HepG2 (cell line): Measurements from ENCODE around the gene ALDH3A2. TPM values are rescaled to one million over a fixed set of nuclear protein-coding genes. Genes with fewer than 3 reads are reported as not detected.
A peak's percentile ranks its signal among the peaks of the same experiment; 100 is the strongest.

ENCODE experiments used
- ATAC-seq: fragments of 200-7000 bp; cut with Tn5 transposase; 3 replicates; pipeline ENCODE4 v1.9.1; 2020; ENCODE audit warnings: mild to moderate bottlenecking, moderate library complexity
- BruUV-seq: library from RNA; stranded (reverse); fragments of 400-500 nt; replicated peaks from 2 replicates; lab custom pipeline; 2021; lab: Mats Ljungman, UMichigan
- CTCF ChIA-PET: fragments of 300-600 bp; formaldehyde crosslinking; extraction: SDS; loops from one replicate; lab custom pipeline; 2021; ENCODE audit warnings: low total read pairs, inconsistent platforms, low intra/inter-chr PET ratio; lab: Yijun Ruan, JAX
- POLR2A ChIA-PET: fragments of 350-600 bp; sonication (Branson Sonifier 250); formaldehyde crosslinking; loops from one replicate; lab custom pipeline; 2020; ENCODE audit warnings: antibody characterized with exemption, inconsistent platforms; lab: Yijun Ruan, JAX
- DNase-seq: peaks from one replicate; pipeline ENCODE4 v3.0.0-alpha.2; 2015; ENCODE audit warnings: low spot score
- FAIRE-seq: peaks from 3 replicates; lab custom pipeline; 2011; peaks lifted over from hg19 to GRCh38; lab: Jason Lieb, UNC
- H2AFZ ChIP-seq: one replicate; pipeline ENCODE4 v1.6.1; 2011; ENCODE audit warnings: low read length, inconsistent platforms
- H3K27ac ChIP-seq: fragments of 300-600 bp; 3 replicates; pipeline ENCODE4 v1.8.0; 2011; ENCODE audit warnings: mixed run types, mild to moderate bottlenecking, mixed read lengths, low read length, inconsistent platforms; ENCODE audit not compliant: insufficient read depth; ENCODE audit errors: extremely low read length
- H3K27me3 ChIP-seq, 2 experiments: fragments of 200-600 bp in 1 of 2; 2 replicates in 1 of 2; 3 replicates in 1 of 2; pipeline versions ENCODE4 v1.6.0 to v1.8.0; 2011; ENCODE audit warnings: low read length in 2 of 2, mild to moderate bottlenecking in 2 of 2, moderate library complexity in 2 of 2, inconsistent platforms in 1 of 2; ENCODE audit not compliant: insufficient read depth in 2 of 2, control insufficient read depth in 1 of 2
- H3K36me3 ChIP-seq, 2 experiments: fragments of 200-600 bp in 1 of 2; replicated peaks in 1 of 2; 2 replicates in 1 of 2; 3 replicates in 1 of 2; pipeline versions ENCODE4 v1.5.1 to v1.8.0; 2011; ENCODE audit warnings: low read length in 2 of 2, inconsistent platforms in 1 of 2; ENCODE audit not compliant: insufficient read depth in 2 of 2, control insufficient read depth in 1 of 2
- H3K4me1 ChIP-seq: 2 replicates; pipeline ENCODE4 v1.5.1; 2012; ENCODE audit warnings: low read length, inconsistent platforms; ENCODE audit not compliant: insufficient read depth
- H3K4me2 ChIP-seq: 2 replicates; pipeline ENCODE4 v1.6.0; 2011; ENCODE audit warnings: low read depth, low read length, inconsistent platforms
- H3K4me3 ChIP-seq, 3 experiments: fragments of 200-600 bp in 1 of 3; sonication (generic), shearing (Covaris generic) in 1 of 3; replicated peaks in 1 of 3; 2 replicates each; pipeline ENCODE4 v1.5.1; 2011 to 2016; ENCODE audit warnings: low read length in 3 of 3, inconsistent platforms in 2 of 3, low read depth in 2 of 3, mild to moderate bottlenecking in 2 of 3, control low read depth in 1 of 3, mixed read lengths in 1 of 3; ENCODE audit not compliant: insufficient read depth in 1 of 3
- H3K79me2 ChIP-seq: one replicate; pipeline ENCODE4 v1.6.1; 2011; ENCODE audit warnings: low read length, inconsistent platforms; ENCODE audit not compliant: insufficient read depth
- H3K9ac ChIP-seq: 2 replicates; pipeline ENCODE4 v1.6.0; 2011; ENCODE audit warnings: mild to moderate bottlenecking, low read depth, low read length, inconsistent platforms; ENCODE audit not compliant: insufficient read depth
- H3K9me3 ChIP-seq: 2 replicates; pipeline ENCODE4 v1.5.1; 2012; ENCODE audit warnings: mild to moderate bottlenecking, low read length
- H4K20me1 ChIP-seq: 2 replicates; pipeline ENCODE4 v1.6.0; 2011; ENCODE audit warnings: inconsistent platforms, mild to moderate bottlenecking, low read length, moderate library complexity; ENCODE audit not compliant: insufficient read depth
- KLF16 ChIP-seq, 2 experiments: sonication (generic) in 1 of 2; formaldehyde crosslinking in 1 of 2; IDR thresholded peaks; 2 replicates each; pipeline versions ENCODE4 v1.6.1 to v1.8.0; 2016 to 2023; ENCODE audit warnings: missing genetic modification reagents in 2 of 2, missing compliant biosample characterization in 1 of 2
- MEF2D ChIP-seq: sonication (generic); formaldehyde crosslinking; IDR thresholded peaks from 2 replicates; pipeline ENCODE4 v1.5.1; 2020; ENCODE audit warnings: mild to moderate bottlenecking, missing genetic modification reagents
- RXRA ChIP-seq: sonication (generic); formaldehyde crosslinking; IDR thresholded peaks from 2 replicates; pipeline ENCODE4 v1.5.1; 2020; ENCODE audit warnings: missing genetic modification reagents
- TARDBP ChIP-seq: sonication (generic); formaldehyde crosslinking; IDR thresholded peaks from 2 replicates; pipeline ENCODE4 v1.8.0; 2022; ENCODE audit warnings: mild to moderate bottlenecking, missing genetic modification reagents
- WGBS: methylation state at CpG from one replicate; pipeline ENCODE4 v1.1.6; 2017; ENCODE audit warnings: low lambda C conversion rate; 5-methylcytosine and 5-hydroxymethylcytosine counted together
- in situ Hi-C: cut with HindIII; loops from 2 replicates; pipeline ENCODE4 v1.10.0; 2017; ENCODE audit warnings: low pct_unique_long_range_greater_than_20kb; ENCODE audit not compliant: extremely low pct_ligation_motif_present
- intact Hi-C: fragments of 100-400 bp; cut with micrococcal nuclease; formaldehyde crosslinking; loops from one replicate; pipeline ENCODE4 v1.10.0; 2022; ENCODE audit not compliant: unreplicated experiment
- polyA plus RNA-seq, 8 experiments: library from polyadenylated mRNA; depleted of rRNA in 3 of 8; stranded (reverse) in 7 of 8; unstranded in 1 of 8; fragments of >200 nt; fragmentation: Illumina TruSeq in 4 of 8; extraction: Trizol in 4 of 8; gene quantifications; 2 replicates each; pipeline versions ENCODE4 v1.2.1 to v1.2.3, GENCODE V29; 2011 to 2016; ENCODE audit warnings: low read depth in 4 of 8, missing spikeins in 1 of 8, mixed read lengths in 1 of 8; ENCODE audit not compliant: insufficient read depth in 1 of 8
- total RNA-seq, 5 experiments: library from RNA; depleted of rRNA; stranded (reverse); fragments of >200 nt; fragmentation: Illumina TruSeq; extraction: Trizol; gene quantifications; 2 replicates each; pipeline ENCODE4 v1.2.3, GENCODE V29; 2016; ENCODE audit warnings: low read depth in 1 of 5
- TF ChIP-seq, protein P1 (sequence below), 2 experiments: sonication (generic) in 1 of 2; formaldehyde crosslinking in 1 of 2; IDR thresholded peaks; 2 replicates each; pipeline versions ENCODE4 v1.5.1 to v1.6.1; 2011 to 2020; ENCODE audit warnings: borderline replicate concordance in 1 of 2, low read depth in 1 of 2, low read length in 1 of 2, mild to moderate bottlenecking in 1 of 2, missing genetic modification reagents in 1 of 2, moderate library complexity in 1 of 2

The ALDH3A2 gene
- total and polyA plus RNA-seq, 2 of the 13 experiments (the other 11 are each of a cell fraction or from before 2014, with no cell fraction given) = 80.8 to 180 TPM

DNA sequence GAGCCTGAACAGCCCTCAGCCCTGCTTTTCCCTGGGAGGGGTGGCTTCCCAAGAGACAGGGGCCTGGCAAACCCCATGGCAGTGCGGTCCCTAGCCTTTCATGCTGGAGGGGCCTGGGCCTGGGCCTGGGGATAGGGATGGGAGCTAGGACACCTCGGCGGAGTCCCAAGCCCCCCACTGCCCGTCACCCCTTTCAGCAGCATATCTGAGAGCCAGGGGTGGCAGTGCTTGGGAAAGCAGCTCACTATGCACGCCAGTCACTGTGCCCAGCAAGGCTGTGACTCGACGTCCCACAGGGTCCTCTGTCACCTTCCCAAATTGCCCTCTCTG is 68.4 kb downstream of the ALDH3A2 start (continued):
- no peak for TF ChIP-seq TARDBP (CRISPR knock-in tag)
- TF ChIP-seq MEF2D (CRISPR knock-in tag) = no peak

DNA sequence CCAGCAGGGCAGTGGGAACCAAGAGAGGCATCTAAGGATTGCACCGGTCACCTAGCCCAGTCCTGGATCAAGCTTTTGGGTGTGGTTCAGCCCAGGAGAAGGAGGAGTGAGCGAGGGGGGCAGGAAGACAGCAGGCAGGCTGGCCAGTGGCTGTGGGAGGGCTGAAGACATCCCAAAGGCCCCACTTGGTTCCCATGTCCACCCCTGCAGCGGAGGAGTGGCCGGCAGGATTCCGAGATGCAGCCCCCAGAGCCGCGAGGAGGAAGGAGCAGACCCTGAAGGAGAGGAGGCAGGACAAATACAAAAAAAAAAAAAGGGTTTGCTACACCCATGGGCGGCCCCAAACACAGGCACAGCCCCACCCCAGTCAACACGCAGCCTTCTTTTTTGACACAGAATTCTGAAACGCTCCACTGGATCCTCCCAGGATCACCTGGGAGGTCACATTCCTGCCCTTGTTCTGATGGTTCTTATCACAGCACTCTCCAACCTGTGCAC is 68.9 kb downstream of the ALDH3A2 start:
- ATAC-seq = no peak
- H3K4me3 ChIP-seq = 0 out of 6 replicates have a peak overlapping the region, but pooled peaks of 1 of the 3 experiments have one; percentile 10
- H3K27ac ChIP-seq = no peak overlapping the region
- H3K9me3 ChIP-seq = no peaks in the 10 kb centered on the region
- H2AFZ ChIP-seq = no peak overlapping the region
- no peak for DNase-seq
- H3K27me3 ChIP-seq = peaks cover 0 to 4% of the 10 kb centered on the region in 2 experiments; a peak in 2 of 5 replicates
- in situ Hi-C loops (loop anchor here (25.0 kb wide), 1 partner anchor 205 kb away; no protein-coding TSS in a partner anchor), intact Hi-C loops (loop anchor here (5.0 kb wide), 2 partner anchors 45 kb away; no protein-coding TSS in a partner anchor)
- peaks cover 71% of the 10 kb centered on the region for H3K4me1 ChIP-seq
- no peaks in the 10 kb centered on the region for H4K20me1 ChIP-seq
- H3K79me2 ChIP-seq = no peaks in the 10 kb centered on the region
- POLR2A ChIA-PET = interaction anchor here (1.2 to 2.6 kb wide), 3 partner anchors 11 to 69 kb away, joined by 3 to 17 read pairs (median 13); partner anchors contain the start of gene ALDH3A2
- TF ChIP-seq KLF16 (CRISPR knock-in tag; IDR thresholded peaks at IDR 0.05) = no peak
- TF ChIP-seq, protein P1, sequence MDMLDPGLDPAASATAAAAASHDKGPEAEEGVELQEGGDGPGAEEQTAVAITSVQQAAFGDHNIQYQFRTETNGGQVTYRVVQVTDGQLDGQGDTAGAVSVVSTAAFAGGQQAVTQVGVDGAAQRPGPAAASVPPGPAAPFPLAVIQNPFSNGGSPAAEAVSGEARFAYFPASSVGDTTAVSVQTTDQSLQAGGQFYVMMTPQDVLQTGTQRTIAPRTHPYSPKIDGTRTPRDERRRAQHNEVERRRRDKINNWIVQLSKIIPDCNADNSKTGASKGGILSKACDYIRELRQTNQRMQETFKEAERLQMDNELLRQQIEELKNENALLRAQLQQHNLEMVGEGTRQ (IDR thresholded peaks at IDR 0.05; ENCODE audit: low read depth, low read length) = no peak
- TF ChIP-seq, protein P1 (CRISPR knock-in tag; IDR thresholded peaks at IDR 0.05; ENCODE audit: borderline replicate concordance) = no peak
- no peak for TF ChIP-seq RXRA (CRISPR knock-in tag)
- peak overlapping the region; percentile 49; the same call in 1 of the 2 replicates for H3K4me2 ChIP-seq
- no peaks in the 10 kb centered on the region for H3K36me3 ChIP-seq
- H3K9ac ChIP-seq = no peak overlapping the region
- no TSS peak for BruUV-seq
- CTCF ChIA-PET = no interaction called here
- WGBS = 45% methylated on average over 10 of the region's 10 CpGs
- FAIRE-seq = no peak
